ENCODE measurements around the gene TMEM135.
"Not testable (repeated sequence)": the region's sequence is repeated elsewhere in the genome, so short reads cannot be mapped to it uniquely, and the experiment has no call there.

The TMEM135 gene

DNA sequence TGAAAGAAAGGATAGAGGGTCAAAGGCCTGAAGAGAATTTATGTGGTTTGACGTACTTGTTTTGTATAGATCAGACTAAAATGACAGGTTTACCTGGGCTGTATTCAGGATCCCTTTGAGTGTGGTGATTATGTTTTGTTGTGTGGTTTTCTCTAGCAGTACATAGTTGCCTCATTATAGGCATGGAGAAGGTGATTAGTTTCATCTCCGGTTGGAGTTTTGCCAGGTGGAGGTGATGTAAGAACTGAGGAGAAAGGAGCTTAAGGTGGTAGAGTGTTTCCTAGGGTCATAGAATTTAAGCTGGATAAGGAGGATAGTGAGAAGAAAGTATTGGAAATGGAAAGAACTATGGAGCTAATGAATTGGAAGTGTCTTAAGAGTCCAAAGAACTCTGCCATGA lies 229.0 kb downstream of the TMEM135 start:
- Histone ChIP-seq H3K27me3 (ENCODE audit: insufficient read depth, low read depth, severe bottlenecking) (no peaks in the 10 kb centered on the region), H3K27ac (no peak overlapping the region)
- no peak for DNase-seq

DNA sequence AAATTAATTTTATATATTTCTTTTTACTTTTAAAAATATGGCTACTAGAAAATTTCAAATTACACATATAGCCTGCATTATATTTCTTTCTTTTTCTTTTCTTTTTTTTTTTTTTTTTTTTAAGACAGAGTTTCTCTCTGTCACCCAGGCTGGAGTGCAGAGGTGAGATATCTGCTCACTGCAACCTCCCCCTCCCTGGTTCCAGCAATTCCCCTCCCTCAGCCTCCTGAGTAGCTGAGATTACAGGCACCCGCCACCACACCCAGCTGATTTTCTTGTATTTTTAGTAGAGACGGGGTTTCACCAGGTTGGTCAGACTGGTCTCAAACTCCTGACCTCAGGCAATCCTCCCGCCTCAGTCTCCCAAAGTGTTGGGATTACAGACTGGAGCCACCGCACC lies 234.2 kb downstream of the TMEM135 start:
- DNase-seq; H3K27me3 ChIP-seq (ENCODE audit: insufficient read depth, low read depth, severe bottlenecking); H3K4me3 ChIP-seq (ENCODE audit: low read depth, low read length); H3K36me3 ChIP-seq; H3K9me3 ChIP-seq (ENCODE audit: severe bottlenecking); H3K27ac ChIP-seq: not testable (repeated sequence)

More for the DNA sequence above, 229.0 kb downstream of the TMEM135 start:
- Histone ChIP-seq H3K9me3 (ENCODE audit: severe bottlenecking) (no peaks in the 10 kb centered on the region), H3K36me3 (no peaks in the 10 kb centered on the region), H3K4me3 (ENCODE audit: low read depth, low read length) (no peak overlapping the region)
- TF ChIP-seq, protein P1, sequence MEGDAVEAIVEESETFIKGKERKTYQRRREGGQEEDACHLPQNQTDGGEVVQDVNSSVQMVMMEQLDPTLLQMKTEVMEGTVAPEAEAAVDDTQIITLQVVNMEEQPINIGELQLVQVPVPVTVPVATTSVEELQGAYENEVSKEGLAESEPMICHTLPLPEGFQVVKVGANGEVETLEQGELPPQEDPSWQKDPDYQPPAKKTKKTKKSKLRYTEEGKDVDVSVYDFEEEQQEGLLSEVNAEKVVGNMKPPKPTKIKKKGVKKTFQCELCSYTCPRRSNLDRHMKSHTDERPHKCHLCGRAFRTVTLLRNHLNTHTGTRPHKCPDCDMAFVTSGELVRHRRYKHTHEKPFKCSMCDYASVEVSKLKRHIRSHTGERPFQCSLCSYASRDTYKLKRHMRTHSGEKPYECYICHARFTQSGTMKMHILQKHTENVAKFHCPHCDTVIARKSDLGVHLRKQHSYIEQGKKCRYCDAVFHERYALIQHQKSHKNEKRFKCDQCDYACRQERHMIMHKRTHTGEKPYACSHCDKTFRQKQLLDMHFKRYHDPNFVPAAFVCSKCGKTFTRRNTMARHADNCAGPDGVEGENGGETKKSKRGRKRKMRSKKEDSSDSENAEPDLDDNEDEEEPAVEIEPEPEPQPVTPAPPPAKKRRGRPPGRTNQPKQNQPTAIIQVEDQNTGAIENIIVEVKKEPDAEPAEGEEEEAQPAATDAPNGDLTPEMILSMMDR (IDR thresholded peaks at IDR 0.05; ENCODE audit: low read depth, low read length): no peak

DNA sequence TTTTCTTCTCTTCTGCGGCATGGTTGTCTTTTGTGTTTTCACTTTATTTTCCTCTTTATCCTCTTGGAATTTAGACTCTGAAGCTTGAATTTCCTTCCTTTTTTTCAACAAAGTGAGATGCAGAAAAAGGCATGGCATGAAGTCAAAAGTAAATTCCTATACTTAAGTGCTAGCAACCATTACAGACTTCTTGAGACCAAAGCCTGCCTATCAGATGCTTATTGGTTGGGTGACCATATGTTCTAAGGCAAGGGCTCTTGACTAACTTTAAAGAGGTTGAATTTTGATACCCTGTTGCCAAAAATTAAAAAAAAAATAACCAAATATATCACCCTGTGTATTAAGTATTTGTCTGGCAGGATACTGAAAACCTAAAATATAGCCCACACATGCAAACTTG lies 237.4 kb downstream of the TMEM135 start:
- no peak for DNase-seq
- Histone ChIP-seq H3K9me3 (ENCODE audit: severe bottlenecking) (no peaks in the 10 kb centered on the region), H3K27me3 (ENCODE audit: insufficient read depth, low read depth, severe bottlenecking) (no peaks in the 10 kb centered on the region), H3K27ac (no peak overlapping the region), H3K4me3 (ENCODE audit: low read depth, low read length) (no peak overlapping the region), H3K36me3 (no peaks in the 10 kb centered on the region)
- TF ChIP-seq, protein P1 (IDR thresholded peaks at IDR 0.05; ENCODE audit: low read depth, low read length): no peak

DNA sequence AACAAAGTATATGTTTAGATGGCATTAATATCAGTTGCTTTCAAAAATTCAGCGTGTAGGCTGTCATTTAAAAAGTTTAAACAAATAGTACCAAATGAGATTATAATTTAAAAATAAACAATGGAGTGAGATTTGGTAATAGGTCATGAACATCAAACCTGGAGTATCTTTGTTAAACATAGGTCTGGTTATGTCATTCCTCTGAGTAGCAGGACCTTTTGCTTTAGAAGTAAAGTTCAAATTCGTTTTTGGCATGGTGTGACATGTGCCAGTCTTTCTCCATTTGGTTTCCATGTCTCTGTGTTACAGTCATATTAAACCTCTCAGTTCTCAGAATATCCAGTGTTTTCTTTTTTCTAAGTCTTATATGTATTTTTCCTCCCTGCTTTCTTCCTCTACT lies 242.4 kb downstream of the TMEM135 start:
- DNase-seq: no peak
- Histone ChIP-seq H3K9me3 (ENCODE audit: severe bottlenecking) (no peaks in the 10 kb centered on the region), H3K36me3 (no peaks in the 10 kb centered on the region), H3K27me3 (ENCODE audit: insufficient read depth, low read depth, severe bottlenecking) (no peaks in the 10 kb centered on the region), H3K27ac (no peak overlapping the region), H3K4me3 (ENCODE audit: low read depth, low read length) (no peak overlapping the region)
- TF ChIP-seq, protein P1 (IDR thresholded peaks at IDR 0.05; ENCODE audit: low read depth, low read length): no peak

DNA sequence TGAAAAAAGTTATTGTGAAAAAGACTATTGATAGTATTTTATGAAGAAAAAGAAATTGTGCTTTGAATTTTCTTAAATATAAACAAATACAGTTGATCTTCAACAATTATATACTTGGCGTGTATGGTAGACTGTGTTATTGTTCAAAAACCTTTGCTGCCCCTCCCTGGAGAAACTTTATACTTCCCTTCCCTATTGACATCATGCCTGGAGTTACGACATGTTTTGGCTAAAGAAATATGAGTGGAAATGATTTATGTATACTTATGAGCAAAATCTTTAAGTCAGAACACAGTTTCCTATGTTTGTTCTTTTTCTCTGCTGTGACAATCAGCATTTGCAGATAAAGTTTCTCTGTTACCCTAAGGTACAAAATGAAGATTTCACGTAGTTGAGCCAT lies 243.8 kb downstream of the TMEM135 start:
- Histone ChIP-seq H3K27ac (no peak overlapping the region), H3K27me3 (ENCODE audit: insufficient read depth, low read depth, severe bottlenecking) (no peaks in the 10 kb centered on the region), H3K9me3 (ENCODE audit: severe bottlenecking) (no peaks in the 10 kb centered on the region), H3K36me3 (no peaks in the 10 kb centered on the region), H3K4me3 (ENCODE audit: low read depth, low read length) (no peak overlapping the region)
- no peak for DNase-seq
- TF ChIP-seq, protein P1 (IDR thresholded peaks at IDR 0.05; ENCODE audit: low read depth, low read length): no peak

DNA sequence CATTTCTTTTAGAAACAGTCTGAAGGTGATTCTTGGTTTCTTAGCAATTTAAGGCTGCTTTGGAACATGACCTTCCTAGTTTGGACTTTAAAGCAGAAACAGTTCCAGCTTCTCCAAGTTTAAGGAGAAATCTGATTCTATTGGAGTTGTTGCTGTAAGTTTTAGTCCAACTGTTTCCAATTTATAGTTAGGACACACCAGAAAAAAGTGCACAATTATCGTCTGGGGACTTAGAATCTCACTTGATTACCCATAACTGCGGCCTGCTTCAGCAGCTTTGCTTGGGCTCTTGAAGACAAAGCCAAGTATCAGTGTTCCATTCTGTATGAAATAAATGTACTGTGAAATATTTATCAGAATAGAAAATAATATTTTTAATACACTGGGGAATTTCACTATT lies 246.6 kb downstream of the TMEM135 start:
- Histone ChIP-seq H3K27ac (no peak overlapping the region), H3K36me3 (no peaks in the 10 kb centered on the region), H3K9me3 (ENCODE audit: severe bottlenecking) (no peaks in the 10 kb centered on the region), H3K4me3 (ENCODE audit: low read depth, low read length) (no peak overlapping the region), H3K27me3 (ENCODE audit: insufficient read depth, low read depth, severe bottlenecking) (no peaks in the 10 kb centered on the region)
- DNase-seq: no peak
- TF ChIP-seq, protein P1 (IDR thresholded peaks at IDR 0.05; ENCODE audit: low read depth, low read length): no peak

DNA sequence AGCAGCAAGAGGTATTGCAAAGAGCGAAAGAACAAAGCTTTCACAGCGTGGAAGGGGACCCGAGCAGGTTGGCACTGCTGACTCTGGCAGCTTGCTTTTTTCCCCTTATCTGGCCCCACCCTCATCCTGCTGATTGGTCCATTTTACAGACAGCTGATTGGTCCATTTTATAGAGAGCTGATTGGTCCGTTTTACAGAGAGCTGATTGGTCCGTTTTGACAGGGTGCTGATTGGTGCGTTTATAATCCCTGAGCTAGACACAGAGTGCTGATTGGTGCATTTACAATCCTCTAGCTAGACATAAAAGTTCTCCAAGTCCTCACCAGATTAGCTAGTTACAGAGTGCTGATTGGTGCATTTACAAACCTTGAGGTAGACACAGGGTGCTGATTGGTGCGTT lies 247.9 kb downstream of the TMEM135 start:
- H3K9me3 ChIP-seq (ENCODE audit: severe bottlenecking); H3K27me3 ChIP-seq (ENCODE audit: insufficient read depth, low read depth, severe bottlenecking); H3K36me3 ChIP-seq; H3K4me3 ChIP-seq (ENCODE audit: low read depth, low read length); H3K27ac ChIP-seq; DNase-seq: not testable (repeated sequence)

Data from WERI-Rb-1 (cell line).